Right lobe of liver (tissue), 6 donors: ENCODE measurements around the gene GP5. TPM values are rescaled to one million over a fixed set of nuclear protein-coding genes. Genes with fewer than 3 reads are reported as not detected.

Source experiments
- ATAC-seq, 4 donors: fragments of 200-7000 bp; cut with Tn5 transposase; one replicate each; pipeline ENCODE4 v1.9.1; 2020; ENCODE audit warnings: mild to moderate bottlenecking in 4 of 4, moderate library complexity in 4 of 4
- DNase-seq, 3 donors: peaks; one replicate each; pipeline ENCODE4 v3.0.0-alpha.2; 2020
- H3K27ac ChIP-seq, 3 donors: fragments of 200-600 bp; one replicate each; pipeline ENCODE4 v1.8.0; 2022
- H3K27me3 ChIP-seq, 2 donors: fragments of 200-600 bp; one replicate each; pipeline ENCODE4 v1.8.0; 2022
- H3K36me3 ChIP-seq, 4 donors: fragments of 200-600 bp; sonication (generic) in 1 of 4; one replicate each; pipeline versions ENCODE4 v1.5.1 to v1.8.0; 2017 to 2022; ENCODE audit warnings: control low read depth in 1 of 4
- H3K4me1 ChIP-seq, 4 donors: fragments of 200-600 bp; sonication (generic) in 1 of 4; one replicate each; pipeline versions ENCODE4 v1.5.1 to v1.8.0; 2017 to 2022; ENCODE audit warnings: control low read depth in 1 of 4
- H3K4me3 ChIP-seq, 3 donors: fragments of 200-600 bp; one replicate each; pipeline ENCODE4 v1.8.0; 2022
- H3K9me3 ChIP-seq, 4 donors: fragments of 200-600 bp; sonication (generic) in 1 of 4; one replicate each; pipeline versions ENCODE4 v1.5.1 to v1.8.0; 2017 to 2022; ENCODE audit warnings: control low read depth in 1 of 4
- CTCF ChIP-seq, 4 donors: fragments of 200-600 bp in 3 of 4; fragments of 450-650 bp in 1 of 4; IDR thresholded peaks; one replicate each; pipeline versions ENCODE4 v1.5.1 to v1.8.0; 2016 to 2022; ENCODE audit warnings: antibody characterized with exemption in 4 of 4, mild to moderate bottlenecking in 2 of 4
- POLR2A ChIP-seq: fragments of 450-650 bp; IDR thresholded peaks from one replicate; pipeline ENCODE4 v1.6.1; 2017; ENCODE audit warnings: antibody characterized with exemption, mild to moderate bottlenecking
- WGBS: methylation state at CpG from one replicate; pipeline ENCODE4 v1.1.6; 2018; ENCODE audit warnings: low coverage, low lambda C conversion rate; ENCODE audit not compliant: insufficient coverage; ENCODE audit errors: missing lambda C conversion rate; 5-methylcytosine and 5-hydroxymethylcytosine counted together
- intact Hi-C, 2 donors: fragments of 100-400 bp; cut with DNase I; formaldehyde crosslinking; loops; one replicate each; pipeline versions ENCODE4 v1.11.2 to v1.14.1; 2022
- long read RNA-seq: library from polyadenylated mRNA; unstranded; transcript quantifications from one replicate; pipeline ENCODE4 v2.0.0, GENCODE V29; 2019
- total RNA-seq, 6 experiments: library from RNA; depleted of rRNA in 2 of 6; stranded (reverse); fragments of >200 nt in 2 of 6; fragmentation: NEBNext Ultra II Directional in 3 of 6; extraction: Animal tissue kit (Norgen Biotek cat#: 25700) in 3 of 6; gene quantifications; one replicate each; pipeline versions ENCODE4 v1.1.0 to v1.2.4, GENCODE V29; 2016 to 2023
- donor health status: DM: no; HTN: yes; CAD: no.
- donor health status: DM: no; HTN: no; CAD: no.
- donor health status: DM: no; HTN: no; CAD: no.
- donor health status: DM: no; HTN: yes; CAD: no.
- donor health status: DM: no; HTN: yes; CAD: no.

The GP5 gene, protein sequence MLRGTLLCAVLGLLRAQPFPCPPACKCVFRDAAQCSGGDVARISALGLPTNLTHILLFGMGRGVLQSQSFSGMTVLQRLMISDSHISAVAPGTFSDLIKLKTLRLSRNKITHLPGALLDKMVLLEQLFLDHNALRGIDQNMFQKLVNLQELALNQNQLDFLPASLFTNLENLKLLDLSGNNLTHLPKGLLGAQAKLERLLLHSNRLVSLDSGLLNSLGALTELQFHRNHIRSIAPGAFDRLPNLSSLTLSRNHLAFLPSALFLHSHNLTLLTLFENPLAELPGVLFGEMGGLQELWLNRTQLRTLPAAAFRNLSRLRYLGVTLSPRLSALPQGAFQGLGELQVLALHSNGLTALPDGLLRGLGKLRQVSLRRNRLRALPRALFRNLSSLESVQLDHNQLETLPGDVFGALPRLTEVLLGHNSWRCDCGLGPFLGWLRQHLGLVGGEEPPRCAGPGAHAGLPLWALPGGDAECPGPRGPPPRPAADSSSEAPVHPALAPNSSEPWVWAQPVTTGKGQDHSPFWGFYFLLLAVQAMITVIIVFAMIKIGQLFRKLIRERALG
- total RNA-seq, result under 1 TPM in 4 of 6 experiments, not detected in 2; 0.07 to 0.23 (median 0.16) TPM
- long read RNA-seq, result 0 reads

GRCh38 chr3:194399166-194399565, at the start of gene GP5:
GP5 (minus strand) TSS chr3:194399266; CDS start chr3:194398282, 984 bp downstream.
- Histone ChIP-seq H3K9me3 (no peaks in the 10 kb centered on the region), H3K4me1 (peaks cover 0 to 19% (median 8%) of the 10 kb centered on the region in 4 donors), H3K27me3 (no peaks in the 10 kb centered on the region), H3K27ac (peak within 1 kb of the TSS in 1 of 3 donors; percentile 10), H3K36me3 (no peaks in the 10 kb centered on the region), H3K4me3 (peak within 1 kb of the TSS in 1 of 3 donors; percentile 17)
- TF ChIP-seq CTCF (IDR thresholded peaks at IDR 0.05) (no peak), POLR2A (no peak)
- 49% methylated on average over 2 of the region's 2 CpGs for WGBS
- intact Hi-C loops, result no loop called here
- DNase-seq (no peak), ATAC-seq (no peak)

DNA sequence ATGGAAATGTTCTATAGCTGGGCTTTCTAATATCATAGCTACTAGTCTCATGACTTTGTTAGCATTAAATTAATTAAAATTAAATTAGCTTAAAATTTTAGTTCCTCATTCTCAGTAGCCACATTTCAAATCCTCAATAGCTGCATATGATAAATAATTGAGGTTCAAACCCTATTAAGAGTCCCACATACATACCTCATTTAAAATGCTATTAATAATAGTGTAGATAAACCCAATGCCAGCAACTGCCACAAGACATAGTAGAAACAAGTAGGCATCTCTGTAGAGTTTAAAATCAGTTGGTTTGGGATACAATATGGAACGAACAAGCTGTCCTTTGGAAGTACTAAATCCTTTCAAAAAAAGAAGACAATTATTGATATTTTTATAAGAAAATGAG, 48.6 kb upstream of the GP5 start:
- H3K9me3 ChIP-seq, result no peaks in the 10 kb centered on the region
- peaks cover 0 to 29% (median 4%) of the 10 kb centered on the region in 4 donors for H3K4me1 ChIP-seq
- intact Hi-C loops, result no loop called here
- no peak overlapping the region for H3K27ac ChIP-seq
- DNase-seq (no peak), ATAC-seq (no peak)
- H3K4me3 ChIP-seq, result no peak overlapping the region
- 93% methylated on average over 1 of the region's 1 CpG for WGBS
- H3K36me3 ChIP-seq, result peaks cover 7 to 20% (median 14%) of the 10 kb centered on the region in 4 donors
- H3K27me3 ChIP-seq, result no peaks in the 10 kb centered on the region
- TF ChIP-seq CTCF (IDR thresholded peaks at IDR 0.05) (no peak), POLR2A (no peak)

- 18% methylated on average over 6 of the region's 6 CpGs for WGBS
- H3K27ac ChIP-seq, result no peak overlapping the region
- no peak for DNase-seq
- H3K27me3 ChIP-seq, result no peaks in the 10 kb centered on the region
- no peak overlapping the region for H3K4me3 ChIP-seq
- peaks cover 0 to 29% (median 4%) of the 10 kb centered on the region in 4 donors for H3K4me1 ChIP-seq
- H3K9me3 ChIP-seq, result no peaks in the 10 kb centered on the region
- intact Hi-C loops, result no loop called here
- TF ChIP-seq CTCF (IDR thresholded peaks at IDR 0.05), result no peak
- no peak for TF ChIP-seq POLR2A
- peak; percentile 54 to 86 (median 64) for ATAC-seq
- H3K36me3 ChIP-seq, result peaks cover 6 to 23% (median 13%) of the 10 kb centered on the region in 4 donors
These were observed 48.1 kb upstream of the GP5 start for GRCh38 chr3:194447161-194447560.

DNA sequence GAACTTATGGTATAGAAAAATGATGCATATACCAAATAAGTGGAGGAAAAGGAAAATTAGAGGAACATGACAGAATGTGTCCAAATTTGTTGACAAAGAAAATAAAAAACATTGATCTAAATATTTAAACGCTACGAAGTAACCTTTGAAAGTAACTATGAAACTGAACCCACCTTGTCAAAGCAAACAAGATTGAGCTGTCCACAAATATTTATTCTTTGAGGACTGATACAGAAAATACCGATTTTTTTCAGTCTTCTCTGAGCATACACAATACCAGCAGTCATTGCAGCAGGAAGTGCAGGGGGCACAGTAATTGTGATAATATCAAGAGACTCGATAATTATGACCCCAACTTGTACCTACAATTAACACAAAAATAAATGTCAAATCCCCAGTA, 47.7 kb upstream of the GP5 start:
- intact Hi-C loops, result no loop called here
- H3K27ac ChIP-seq, result no peak overlapping the region
- peaks cover 6 to 27% (median 15%) of the 10 kb centered on the region in 4 donors for H3K36me3 ChIP-seq
- H3K4me3 ChIP-seq, result no peak overlapping the region
- TF ChIP-seq CTCF (IDR thresholded peaks at IDR 0.05) (no peak), POLR2A (no peak)
- DNase-seq (no peak), ATAC-seq (peak; percentile 87 to 94 (median 91))
- no peaks in the 10 kb centered on the region for H3K9me3 ChIP-seq
- no peaks in the 10 kb centered on the region for H3K27me3 ChIP-seq
- 13% methylated on average over 4 of the region's 4 CpGs for WGBS
- peaks cover 0 to 29% (median 4%) of the 10 kb centered on the region in 4 donors for H3K4me1 ChIP-seq
